HEK293 (cell line): Measurements from ENCODE around the gene CRB3.

Source experiments
- CTCF ChIA-PET: fragments of 350-600 bp; formaldehyde crosslinking; extraction: SDS; loops from one replicate; lab custom pipeline; 2021; ENCODE audit warnings: antibody characterized with exemption; lab: Yijun Ruan, JAX
- POLR2A ChIA-PET: fragments of 300-600 bp; formaldehyde crosslinking; extraction: SDS; loops from one replicate; lab custom pipeline; 2020; ENCODE audit warnings: antibody characterized with exemption, inconsistent platforms; lab: Yijun Ruan, JAX
- H3K27ac ChIP-seq: fragments of 200-500 bp; sonication (Bioruptor generic); 2 replicates; pipeline ENCODE4 v1.5.1; 2014; ENCODE audit warnings: low read depth, low read length, control low read depth, inconsistent platforms; ENCODE audit errors: extremely low read depth
- H3K36me3 ChIP-seq, 2 experiments: fragments of 200-500 bp in 1 of 2; sonication (Bioruptor generic) in 1 of 2; 1 replicate in 1 of 2; 2 replicates in 1 of 2; pipeline ENCODE4 v1.5.1; 2014 to 2017; ENCODE audit warnings: inconsistent platforms in 2 of 2, low read length in 2 of 2; ENCODE audit not compliant: control insufficient read depth in 2 of 2, insufficient read depth in 1 of 2
- H3K4me1 ChIP-seq: fragments of 200-500 bp; sonication (Bioruptor generic); 2 replicates; pipeline ENCODE4 v1.5.1; 2014; ENCODE audit warnings: mild to moderate bottlenecking, low read length, inconsistent platforms; ENCODE audit not compliant: control insufficient read depth, insufficient read depth
- H3K4me3 ChIP-seq: 2 replicates; pipeline ENCODE4 v1.5.1; 2011; ENCODE audit warnings: low read depth, mild to moderate bottlenecking, control low read depth, low read length, moderate library complexity
- H3K9me3 ChIP-seq: fragments of 200-500 bp; sonication (Bioruptor generic); 2 replicates; pipeline ENCODE4 v1.5.1; 2014; ENCODE audit warnings: low read depth, low read length, inconsistent platforms; ENCODE audit not compliant: control insufficient read depth, insufficient read depth
- BCL11B ChIP-seq: fragments of 450-650 bp; formaldehyde crosslinking; IDR thresholded peaks from 2 replicates; pipeline ENCODE4 v1.5.1; 2016; ENCODE audit warnings: low read depth, missing biosample characterization, missing genetic modification characterization
- GLIS2 ChIP-seq: fragments of 450-650 bp; formaldehyde crosslinking; IDR thresholded peaks from 2 replicates; pipeline ENCODE4 v1.5.1; 2016; ENCODE audit warnings: missing biosample characterization, missing genetic modification characterization
- ZIC2 ChIP-seq: fragments of 450-650 bp; formaldehyde crosslinking; IDR thresholded peaks from 2 replicates; pipeline ENCODE4 v1.5.1; 2016; ENCODE audit warnings: missing biosample characterization, missing genetic modification characterization
- ZNF121 ChIP-seq: fragments of 450-650 bp; formaldehyde crosslinking; IDR thresholded peaks from 2 replicates; pipeline ENCODE4 v1.5.1; 2016; ENCODE audit warnings: missing biosample characterization, missing genetic modification characterization
- ZNF202 ChIP-seq: fragments of 450-650 bp; formaldehyde crosslinking; IDR thresholded peaks from 2 replicates; pipeline ENCODE4 v1.5.1; 2016; ENCODE audit warnings: missing biosample characterization, missing genetic modification characterization, borderline replicate concordance
- ZNF280D ChIP-seq: fragments of 450-650 bp; formaldehyde crosslinking; IDR thresholded peaks from 2 replicates; pipeline ENCODE4 v1.5.1; 2016; ENCODE audit warnings: missing biosample characterization, missing genetic modification characterization
- ZNF292 ChIP-seq: fragments of 450-650 bp; formaldehyde crosslinking; IDR thresholded peaks from 2 replicates; pipeline ENCODE4 v1.5.1; 2016; ENCODE audit warnings: low read depth, missing biosample characterization, missing genetic modification characterization, borderline replicate concordance
- ZNF510 ChIP-seq: fragments of 450-650 bp; formaldehyde crosslinking; IDR thresholded peaks from 2 replicates; pipeline ENCODE4 v1.5.1; 2018; ENCODE audit warnings: mild to moderate bottlenecking, missing genetic modification characterization, missing biosample characterization; ENCODE audit not compliant: insufficient replicate concordance
- ZNF521 ChIP-seq: fragments of 450-650 bp; formaldehyde crosslinking; IDR thresholded peaks from 2 replicates; pipeline ENCODE4 v1.5.1; 2017; ENCODE audit warnings: missing biosample characterization, mild to moderate bottlenecking, missing genetic modification characterization
- ZNF561 ChIP-seq: fragments of 450-650 bp; IDR thresholded peaks from 2 replicates; pipeline ENCODE4 v1.5.1; 2018; ENCODE audit warnings: missing biosample characterization, missing genetic modification characterization, borderline replicate concordance
- ZNF571 ChIP-seq: fragments of 450-650 bp; formaldehyde crosslinking; IDR thresholded peaks from 2 replicates; pipeline ENCODE4 v1.5.0; 2017; ENCODE audit warnings: missing biosample characterization, missing genetic modification characterization
- ZNF623 ChIP-seq: fragments of 450-650 bp; formaldehyde crosslinking; IDR thresholded peaks from 2 replicates; pipeline ENCODE4 v1.5.1; 2016; ENCODE audit warnings: missing biosample characterization, missing genetic modification characterization
- ZNF837 ChIP-seq: fragments of 450-650 bp; formaldehyde crosslinking; IDR thresholded peaks from 2 replicates; pipeline ENCODE4 v1.5.1; 2016; ENCODE audit warnings: missing biosample characterization, missing genetic modification characterization
- ZSCAN18 ChIP-seq: fragments of 450-650 bp; formaldehyde crosslinking; IDR thresholded peaks from 2 replicates; pipeline ENCODE4 v1.5.1; 2016; ENCODE audit warnings: missing biosample characterization, missing genetic modification characterization
- ZXDB ChIP-seq: fragments of 450-650 bp; formaldehyde crosslinking; IDR thresholded peaks from 2 replicates; pipeline ENCODE4 v1.5.1; 2016; ENCODE audit warnings: missing biosample characterization, missing genetic modification characterization
- TF ChIP-seq, protein P1 (sequence below): fragments of 450-650 bp; formaldehyde crosslinking; IDR thresholded peaks from 2 replicates; pipeline ENCODE4 v1.5.1; 2016; ENCODE audit warnings: missing biosample characterization, missing genetic modification characterization
- TF ChIP-seq, protein P2 (sequence below): fragments of 450-650 bp; formaldehyde crosslinking; IDR thresholded peaks from 2 replicates; pipeline ENCODE4 v1.5.1; 2016; ENCODE audit warnings: missing biosample characterization, missing genetic modification characterization

CRB3 gene

GRCh38 chr19:6417713-6418561 lies 46.1 kb upstream of the CRB3 start (continued):
- TF ChIP-seq ZNF623 (tag by site-specific recombination) = no peak
- TF ChIP-seq ZNF121 (tag by site-specific recombination) = no peak
- no peak for TF ChIP-seq ZNF280D (tag by site-specific recombination)
- TF ChIP-seq, protein P1, sequence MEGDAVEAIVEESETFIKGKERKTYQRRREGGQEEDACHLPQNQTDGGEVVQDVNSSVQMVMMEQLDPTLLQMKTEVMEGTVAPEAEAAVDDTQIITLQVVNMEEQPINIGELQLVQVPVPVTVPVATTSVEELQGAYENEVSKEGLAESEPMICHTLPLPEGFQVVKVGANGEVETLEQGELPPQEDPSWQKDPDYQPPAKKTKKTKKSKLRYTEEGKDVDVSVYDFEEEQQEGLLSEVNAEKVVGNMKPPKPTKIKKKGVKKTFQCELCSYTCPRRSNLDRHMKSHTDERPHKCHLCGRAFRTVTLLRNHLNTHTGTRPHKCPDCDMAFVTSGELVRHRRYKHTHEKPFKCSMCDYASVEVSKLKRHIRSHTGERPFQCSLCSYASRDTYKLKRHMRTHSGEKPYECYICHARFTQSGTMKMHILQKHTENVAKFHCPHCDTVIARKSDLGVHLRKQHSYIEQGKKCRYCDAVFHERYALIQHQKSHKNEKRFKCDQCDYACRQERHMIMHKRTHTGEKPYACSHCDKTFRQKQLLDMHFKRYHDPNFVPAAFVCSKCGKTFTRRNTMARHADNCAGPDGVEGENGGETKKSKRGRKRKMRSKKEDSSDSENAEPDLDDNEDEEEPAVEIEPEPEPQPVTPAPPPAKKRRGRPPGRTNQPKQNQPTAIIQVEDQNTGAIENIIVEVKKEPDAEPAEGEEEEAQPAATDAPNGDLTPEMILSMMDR = peak; percentile 84
- TF ChIP-seq ZNF837 (tag by site-specific recombination) = no peak
- TF ChIP-seq ZSCAN18 (tag by site-specific recombination) = no peak
- TF ChIP-seq ZNF561 (tag by site-specific recombination) = no peak
- no peak for TF ChIP-seq ZNF202 (tag by site-specific recombination)
- TF ChIP-seq ZIC2 (tag by site-specific recombination) = no peak
- TF ChIP-seq, protein P2, sequence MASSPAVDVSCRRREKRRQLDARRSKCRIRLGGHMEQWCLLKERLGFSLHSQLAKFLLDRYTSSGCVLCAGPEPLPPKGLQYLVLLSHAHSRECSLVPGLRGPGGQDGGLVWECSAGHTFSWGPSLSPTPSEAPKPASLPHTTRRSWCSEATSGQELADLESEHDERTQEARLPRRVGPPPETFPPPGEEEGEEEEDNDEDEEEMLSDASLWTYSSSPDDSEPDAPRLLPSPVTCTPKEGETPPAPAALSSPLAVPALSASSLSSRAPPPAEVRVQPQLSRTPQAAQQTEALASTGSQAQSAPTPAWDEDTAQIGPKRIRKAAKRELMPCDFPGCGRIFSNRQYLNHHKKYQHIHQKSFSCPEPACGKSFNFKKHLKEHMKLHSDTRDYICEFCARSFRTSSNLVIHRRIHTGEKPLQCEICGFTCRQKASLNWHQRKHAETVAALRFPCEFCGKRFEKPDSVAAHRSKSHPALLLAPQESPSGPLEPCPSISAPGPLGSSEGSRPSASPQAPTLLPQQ (tag by site-specific recombination) = 0 out of 2 replicates have a peak, but pooled peaks have one; percentile 32
- no peak for TF ChIP-seq ZNF292 (tag by site-specific recombination)
- TF ChIP-seq ZNF510 (tag by site-specific recombination) = no peak
- TF ChIP-seq BCL11B = no peak

DNA sequence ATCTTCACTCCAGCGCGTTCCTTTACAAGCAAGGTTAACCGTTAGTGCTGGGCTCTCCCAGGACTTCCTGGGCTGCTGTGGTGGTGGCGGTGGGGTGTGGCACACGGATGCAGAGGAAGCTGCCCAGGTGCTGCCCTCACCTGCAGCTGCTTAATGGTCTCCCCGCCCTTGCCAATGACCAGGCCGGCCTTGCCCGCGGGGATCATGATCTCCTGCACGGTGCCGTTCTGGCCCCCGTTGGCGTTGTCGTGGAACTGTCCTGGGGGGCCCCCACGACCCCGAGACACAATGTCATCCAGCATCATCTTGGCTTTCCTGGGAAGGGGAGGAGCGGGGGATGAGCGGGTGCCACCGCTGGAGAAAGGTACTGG lies 45.5 kb upstream of the CRB3 start:
- Histone ChIP-seq H3K4me1 (peaks cover 7% of the 10 kb centered on the region), H3K36me3 (peaks cover 19 to 94% of the 10 kb centered on the region in 2 experiments), H3K4me3 (no peak overlapping the region), H3K9me3 (no peaks in the 10 kb centered on the region), H3K27ac (no peak overlapping the region)
- POLR2A ChIA-PET = interaction anchor here (0.6 to 1.3 kb wide), 2 partner anchors 25 to 1780 kb away, joined by 3 read pairs; partner anchors contain the start of gene GTF2F1
- TF ChIP-seq ZNF521 (no peak), ZXDB (tag by site-specific recombination) (no peak), GLIS2 (tag by site-specific recombination) (peak; percentile 32; the same call in 1 of the 2 replicates), ZNF571 (tag by site-specific recombination) (no peak)
- CTCF ChIA-PET = interaction anchor here (0.7 kb wide), 1 partner anchor 68 kb away, joined by 3 read pairs; no protein-coding TSS in a partner anchor
